Stimulated activated CD8-positive, alpha-beta memory T cell treated with anti-CD3 and anti-CD28 coated beads, Interleukin-4, amount 100 ng/mL, for 4 hours (primary cell): Measurements from ENCODE around the gene SMOC2.
"Not testable (repeated sequence)": the region's sequence is repeated elsewhere in the genome, so short reads cannot be mapped to it uniquely, and the experiment has no call there.

Experiments
- DNase-seq, 2 donors: peaks; one replicate each; pipeline ENCODE4 v3.0.0-alpha.2; 2020; ENCODE audit warnings: low read depth in 2 of 2, low spot score in 1 of 2

Gene SMOC2

DNA sequence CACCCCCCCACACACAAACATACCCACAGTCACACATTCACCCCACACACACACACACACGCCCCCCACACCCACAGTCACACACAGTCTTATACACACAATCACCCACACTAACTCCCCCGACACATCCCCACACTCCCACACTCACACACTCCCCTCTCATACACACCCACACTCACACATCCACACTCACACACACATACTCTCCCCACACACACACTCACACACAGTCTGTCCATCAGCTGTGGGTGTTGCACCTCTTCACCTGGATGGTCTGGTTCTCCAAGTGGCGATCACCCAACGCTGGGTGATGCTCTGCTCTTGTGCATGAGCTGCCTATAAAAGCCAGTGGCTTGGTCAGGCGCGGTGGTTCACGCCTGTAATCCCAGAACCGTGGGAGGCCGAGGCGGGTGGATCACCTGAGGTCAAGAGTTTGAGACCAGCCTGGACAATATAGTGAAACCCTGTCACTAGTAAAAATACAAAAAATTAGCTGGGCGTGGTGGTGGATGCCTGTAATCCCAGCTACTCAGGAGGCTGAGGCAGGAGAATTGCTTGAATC, 158.9 kb downstream of the SMOC2 start:
- DNase-seq, result no peak

- DNase-seq, result no peak
Observed at GRCh38 chr6:168600381-168600780, 159.4 kb downstream of the SMOC2 start.

DNA sequence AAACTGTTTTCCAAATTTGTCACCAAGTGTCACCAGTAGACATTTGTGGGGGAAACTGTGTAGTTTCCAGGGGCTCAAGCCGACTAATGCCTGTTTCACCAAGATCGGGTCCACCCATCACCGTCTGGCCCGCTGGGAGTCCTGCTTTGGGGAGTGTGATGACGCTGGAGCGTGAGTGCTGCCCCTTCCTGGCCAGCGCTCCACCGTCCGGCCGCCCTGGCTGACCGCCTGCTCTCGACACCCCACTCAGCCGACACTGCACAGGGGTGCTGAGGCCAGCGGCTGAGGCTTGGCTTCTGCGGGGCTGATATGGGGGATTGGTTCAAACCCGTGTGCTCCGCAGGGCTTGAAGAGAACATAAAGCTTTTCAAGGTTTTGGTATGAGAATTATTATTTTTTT, 160.1 kb downstream of the SMOC2 start:
- DNase-seq, result no peak

DNA sequence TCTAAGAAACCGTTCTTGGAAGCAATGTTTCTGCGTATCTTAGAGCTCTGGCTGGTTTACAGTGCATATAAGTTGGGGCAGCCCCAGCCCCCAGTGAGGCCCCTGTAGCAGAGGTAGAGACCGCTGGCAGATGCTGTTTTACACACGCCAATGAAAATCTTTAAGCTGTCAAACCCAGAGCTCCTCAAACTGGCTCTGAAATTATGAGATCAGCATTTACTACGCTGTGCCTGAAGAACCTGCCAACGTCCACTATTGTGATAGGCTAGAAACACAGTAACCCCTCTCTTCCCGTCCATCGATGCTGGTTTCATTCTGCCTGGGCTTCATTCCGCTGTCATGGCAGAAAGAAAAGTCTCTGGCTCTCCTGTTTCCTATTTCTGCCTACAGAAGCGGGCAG, 160.6 kb downstream of the SMOC2 start:
- DNase-seq, result no peak

- no peak for DNase-seq
Observed at GRCh38 chr6:168602576-168602975, 161.6 kb downstream of the SMOC2 start.

- DNase-seq, result no peak
Observed at GRCh38 chr6:168603234-168603633, 162.2 kb downstream of the SMOC2 start.

- DNase-seq, result no peak
Observed at GRCh38 chr6:168605964-168606363, 165.0 kb downstream of the SMOC2 start.

DNA sequence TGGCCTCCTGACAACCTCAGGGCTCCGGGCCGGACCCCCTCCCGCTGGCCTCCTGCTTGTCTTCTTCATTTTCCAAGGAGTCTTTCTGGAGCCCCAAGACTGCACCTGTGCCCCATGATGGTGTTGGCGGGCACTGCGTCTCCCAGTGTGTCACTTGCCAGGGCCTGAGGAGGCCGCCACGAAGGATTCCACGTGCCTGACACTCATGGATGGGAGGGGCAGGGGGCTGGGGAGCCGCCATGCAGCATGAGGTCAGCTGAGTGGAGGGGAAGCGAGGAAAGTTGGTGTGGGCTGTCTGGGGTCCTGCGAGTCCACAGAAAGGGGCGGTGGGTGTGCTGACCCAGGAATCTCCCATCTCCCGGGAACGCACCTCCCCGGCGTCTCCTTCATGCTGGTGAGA, 165.7 kb downstream of the SMOC2 start:
- no peak for DNase-seq

DNA sequence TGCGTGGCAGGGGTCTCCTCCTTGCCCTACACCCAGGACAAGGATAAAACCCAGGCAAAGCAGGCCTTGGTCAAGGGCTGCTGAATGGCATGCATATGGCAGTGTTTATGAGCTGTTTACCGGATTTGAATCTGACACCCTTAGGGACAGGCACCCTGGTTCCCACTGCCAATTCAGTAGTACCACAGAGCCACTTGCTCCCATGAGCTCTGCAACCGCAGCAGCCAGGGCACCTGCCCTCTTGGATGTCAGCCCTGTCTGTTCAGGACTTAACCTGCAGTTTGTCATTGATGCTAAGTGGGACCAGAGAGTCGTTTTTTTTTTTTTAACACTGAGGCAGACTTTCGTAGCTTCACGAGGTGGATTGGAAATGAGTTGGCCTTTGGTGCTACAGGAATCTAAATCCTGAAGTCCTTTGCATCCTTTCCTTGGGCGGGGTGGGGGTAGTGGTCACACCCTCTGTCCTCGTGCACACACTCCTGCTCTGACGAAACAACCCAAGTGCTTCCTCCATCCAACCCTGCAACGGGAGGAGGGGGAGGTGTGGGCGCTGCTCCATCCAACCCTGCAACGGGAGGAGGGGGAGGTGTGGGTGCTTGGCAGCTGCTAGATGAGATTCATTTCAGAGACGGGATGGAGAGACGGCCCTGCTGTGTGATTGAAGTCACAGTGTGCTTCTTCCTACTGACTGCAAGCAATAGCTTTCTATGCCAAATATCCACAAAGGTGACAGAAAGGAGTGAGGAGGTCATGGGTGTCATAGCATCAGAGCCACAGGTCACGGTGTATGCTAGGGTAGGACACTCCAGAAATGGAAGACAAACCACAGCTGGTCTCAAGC, 166.5 kb downstream of the SMOC2 start:
- DNase-seq, result no peak

- DNase-seq, result no peak
Observed at GRCh38 chr6:168608113-168608400, 167.1 kb downstream of the SMOC2 start.

GRCh38 chr6:168609026-168609685, 168.2 kb downstream of the SMOC2 start:
- no peak for DNase-seq

DNA sequence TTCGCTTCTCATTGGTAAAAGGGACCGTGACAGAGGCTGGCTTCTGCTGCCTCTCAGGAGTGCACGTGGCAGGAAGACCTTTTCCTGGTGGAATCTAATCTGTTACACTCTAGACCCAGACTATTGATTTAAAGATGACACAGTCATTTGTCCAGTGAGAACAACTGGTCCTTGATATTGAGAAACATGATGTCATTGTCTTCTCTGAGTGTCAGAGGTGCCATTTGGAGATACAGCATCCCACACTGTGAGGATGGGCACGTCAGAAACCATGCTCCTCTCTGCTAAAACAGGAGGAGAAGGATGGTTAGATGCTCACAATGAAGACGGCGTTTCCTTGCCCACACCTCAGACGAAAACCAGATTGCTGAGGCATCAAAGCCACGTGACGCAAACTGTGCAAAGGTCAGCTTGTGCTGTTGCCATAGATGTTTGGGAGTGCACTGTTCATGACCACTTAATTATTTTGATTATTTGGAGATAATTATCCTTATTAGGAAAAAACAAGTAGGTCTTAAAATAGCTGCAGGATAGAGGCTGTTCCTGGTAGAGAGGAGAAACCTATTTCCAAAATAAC, 169.0 kb downstream of the SMOC2 start:
- DNase-seq, result no peak

- not testable (repeated sequence) for DNase-seq
Observed at GRCh38 chr6:168610966-168611365, 170.0 kb downstream of the SMOC2 start.

GRCh38 chr6:168611691-168612090, 170.7 kb downstream of the SMOC2 start:
- DNase-seq, result no peak

- DNase-seq, result no peak
Observed at GRCh38 chr6:168612586-168612985, 171.6 kb downstream of the SMOC2 start.

GRCh38 chr6:168615837-168616236, 174.9 kb downstream of the SMOC2 start:
- no peak for DNase-seq

DNA sequence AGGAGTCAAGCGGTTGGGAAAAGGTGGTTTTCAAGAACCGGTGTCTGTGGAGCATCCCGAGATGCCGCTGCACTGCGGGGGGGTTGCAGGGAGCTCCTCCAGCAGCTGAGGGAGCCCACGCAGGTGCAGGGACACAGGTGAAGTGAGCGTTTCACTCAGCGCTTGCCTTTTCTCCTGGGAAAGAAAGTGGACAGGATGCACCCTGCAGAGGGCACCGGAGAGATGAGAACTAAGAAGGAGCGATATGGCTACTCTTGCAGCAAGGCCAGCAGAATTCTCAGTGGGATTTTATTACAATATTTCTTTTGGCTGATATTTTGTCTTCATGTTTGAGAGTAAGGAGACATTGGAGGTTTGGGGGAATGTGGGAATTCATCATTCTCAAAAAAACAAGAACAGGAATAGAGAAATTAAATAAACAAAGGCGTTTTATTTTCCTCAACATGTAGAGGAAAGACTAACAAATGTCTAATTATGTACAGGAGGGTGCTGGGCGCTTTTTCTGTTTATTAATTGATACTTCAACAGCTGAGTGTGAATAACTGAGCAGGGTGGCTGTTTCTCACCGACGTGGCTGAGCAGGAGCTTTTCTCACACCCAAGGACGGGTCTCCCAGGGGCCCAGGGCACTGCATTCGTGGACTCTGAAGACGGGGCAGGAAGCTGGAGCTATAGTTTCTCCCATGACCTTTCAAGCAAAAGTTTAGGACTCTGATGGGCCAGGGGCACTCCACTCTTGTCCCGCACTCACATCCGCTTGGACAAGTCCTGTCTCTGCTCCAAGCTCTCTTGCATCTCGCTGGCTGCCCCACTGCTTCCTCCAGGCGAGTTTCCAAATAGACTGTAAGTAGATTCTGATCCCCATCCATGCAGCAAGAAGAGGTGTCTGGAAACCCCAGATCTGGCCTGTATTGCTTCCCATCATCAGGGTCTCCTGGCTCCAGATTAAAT, 176.1 kb downstream of the SMOC2 start:
- no peak for DNase-seq

- DNase-seq, result no peak
Observed at GRCh38 chr6:168618546-168619315, 177.7 kb downstream of the SMOC2 start.

GRCh38 chr6:168619560-168620314, 178.8 kb downstream of the SMOC2 start:
- peak in 1 of 2 donors; percentile 14 for DNase-seq

DNA sequence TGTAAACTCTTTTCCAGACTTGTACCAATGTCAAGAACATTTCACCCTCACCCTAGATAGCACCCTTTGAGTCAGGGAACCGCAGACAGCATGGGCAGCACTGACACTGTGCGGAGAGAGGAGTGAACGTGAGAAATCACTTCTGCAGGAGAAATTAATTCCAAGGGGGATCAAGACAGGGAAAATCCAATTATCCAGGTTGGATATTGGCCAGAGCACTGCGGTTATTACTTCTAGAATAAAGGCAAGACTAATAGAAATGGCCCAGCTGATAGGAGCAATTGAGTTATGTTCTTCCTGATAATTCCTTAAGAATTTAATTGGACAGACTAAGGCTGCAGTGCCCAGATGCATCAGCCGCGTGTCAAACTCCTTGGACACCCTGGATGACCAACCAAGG, 179.6 kb downstream of the SMOC2 start:
- DNase-seq, result no peak
